K562 (cell line): ENCODE data around the gene TAC3. TPM values are rescaled to one million over a fixed set of nuclear protein-coding genes. Genes with fewer than 3 reads are reported as not detected.

Source experiments
- ATAC-seq: fragments of 200-7000 bp; cut with Tn5 transposase; 3 replicates; pipeline ENCODE4 v1.9.1; 2020; ENCODE audit warnings: moderate library complexity
- BruUV-seq: library from RNA; stranded (reverse); fragments of 400-500 nt; replicated peaks from 2 replicates; lab custom pipeline; 2021; lab: Mats Ljungman, UMichigan
- CTCF ChIA-PET: fragments of 300-600 bp; formaldehyde crosslinking; extraction: SDS; loops from one replicate; lab custom pipeline; 2021; ENCODE audit warnings: low intra/inter-chr PET ratio; lab: Yijun Ruan, JAX
- POLR2A ChIA-PET: fragments of 300-600, 350-650 bp; sonication (Branson Sonifier 250); formaldehyde crosslinking; extraction: SDS; loops from one replicate; lab custom pipeline; 2021; ENCODE audit warnings: antibody characterized with exemption, inconsistent platforms; lab: Yijun Ruan, JAX
- DNase-seq, 4 experiments: peaks; one replicate each; pipeline versions ENCODE4 v3.0.0 to v3.0.0-alpha.2; 2011 to 2018; ENCODE audit warnings: low spot score in 3 of 4, mixed read lengths in 3 of 4; ENCODE audit errors: extremely low read depth in 1 of 4
- FAIRE-seq: peaks from 2 replicates; lab custom pipeline; 2011; peaks lifted over from hg19 to GRCh38; lab: Jason Lieb, UNC
- H2AFZ ChIP-seq: 2 replicates; pipeline ENCODE4 v1.6.0; 2011; ENCODE audit warnings: low read depth, low read length, control low read depth, inconsistent platforms
- H3K27ac ChIP-seq: fragments of 200-600 bp; 3 replicates; pipeline ENCODE4 v1.8.0; 2011; ENCODE audit warnings: low read depth, mild to moderate bottlenecking, control low read depth, inconsistent platforms, low read length, moderate library complexity, mixed read lengths; ENCODE audit errors: extremely low read depth
- H3K27me3 ChIP-seq, 2 experiments: fragments of 300-600 bp in 1 of 2; 2 replicates in 1 of 2; 3 replicates in 1 of 2; pipeline versions ENCODE4 v1.6.0 to v1.8.0; 2011; ENCODE audit warnings: inconsistent platforms in 2 of 2, low read length in 2 of 2, mild to moderate bottlenecking in 1 of 2, mixed read lengths in 1 of 2, moderate library complexity in 1 of 2; ENCODE audit not compliant: control insufficient read depth in 2 of 2, insufficient read depth in 2 of 2
- H3K36me3 ChIP-seq: fragments of 300-600 bp; 3 replicates; pipeline ENCODE4 v1.8.0; 2011; ENCODE audit warnings: mild to moderate bottlenecking, low read length, inconsistent platforms; ENCODE audit not compliant: control insufficient read depth, insufficient read depth
- H3K4me1 ChIP-seq, 2 experiments: fragments of 200-600 bp in 1 of 2; replicated peaks in 1 of 2; 2 replicates in 1 of 2; 3 replicates in 1 of 2; pipeline versions ENCODE4 v1.5.1 to v1.8.0; 2011; ENCODE audit warnings: inconsistent platforms in 2 of 2, low read length in 2 of 2, mild to moderate bottlenecking in 1 of 2, mixed read lengths in 1 of 2, moderate library complexity in 1 of 2; ENCODE audit not compliant: control insufficient read depth in 2 of 2, insufficient read depth in 2 of 2
- H3K4me2 ChIP-seq: 2 replicates; pipeline ENCODE4 v1.6.1; 2011; ENCODE audit warnings: low read length, control low read depth, inconsistent platforms, mixed read lengths; ENCODE audit not compliant: insufficient read depth
- H3K4me3 ChIP-seq: fragments of 200-600 bp; sonication (generic), shearing (Covaris generic); 2 replicates; pipeline ENCODE4 v1.5.1; 2016; ENCODE audit warnings: control low read depth, inconsistent platforms
- H3K79me2 ChIP-seq: fragments of 200-600 bp; 3 replicates; pipeline ENCODE4 v1.8.0; 2011; ENCODE audit warnings: low read length, inconsistent platforms; ENCODE audit not compliant: control insufficient read depth, insufficient read depth
- H3K9ac ChIP-seq, 2 experiments: 2 replicates each; pipeline versions ENCODE4 v1.6.0 to v1.6.1; 2011; ENCODE audit warnings: low read depth in 2 of 2, low read length in 2 of 2, control low read depth in 1 of 2, inconsistent platforms in 1 of 2, mild to moderate bottlenecking in 1 of 2, mixed read lengths in 1 of 2; ENCODE audit not compliant: insufficient read depth in 1 of 2
- H3K9me1 ChIP-seq: one replicate; pipeline ENCODE4 v1.6.0; 2011; ENCODE audit warnings: inconsistent platforms, mild to moderate bottlenecking, low read length, moderate library complexity; ENCODE audit not compliant: control insufficient read depth, insufficient read depth
- H3K9me3 ChIP-seq: replicated peaks from 2 replicates; pipeline ENCODE4 v1.5.1; 2011; ENCODE audit warnings: low read depth, low read length, inconsistent platforms; ENCODE audit not compliant: control insufficient read depth, insufficient read depth
- H4K20me1 ChIP-seq: replicated peaks from 2 replicates; pipeline ENCODE4 v1.6.1; 2011; ENCODE audit warnings: low read length, inconsistent platforms, mixed read lengths; ENCODE audit not compliant: control insufficient read depth, insufficient read depth
- ARID2 ChIP-seq: fragments of 450-650 bp; IDR thresholded peaks from 2 replicates; pipeline ENCODE4 v1.6.1; 2017; ENCODE audit warnings: antibody characterized with exemption, mild to moderate bottlenecking
- FOSL1 ChIP-seq: fragments of 200-800 bp; sonication (Bioruptor generic); conservative IDR thresholded peaks from 2 replicates; pipeline ENCODE4 v1.6.1; 2016; ENCODE audit warnings: missing genetic modification characterization, missing compliant biosample characterization
- JUND ChIP-seq, 2 experiments: IDR thresholded peaks; 2 replicates in 1 of 2; 3 replicates in 1 of 2; pipeline ENCODE4 v1.6.1; 2011; ENCODE audit warnings: borderline replicate concordance in 2 of 2, low read depth in 2 of 2, low read length in 2 of 2, improper control_type of control experiment in 1 of 2, missing biosample characterization in 1 of 2, missing genetic modification characterization in 1 of 2, missing genetic modification reagents in 1 of 2
- NCOR1 ChIP-seq: fragments of 450-650 bp; IDR thresholded peaks from 2 replicates; pipeline ENCODE4 v1.6.1; 2016; ENCODE audit warnings: mild to moderate bottlenecking, moderate library complexity
- SPI1 ChIP-seq: IDR thresholded peaks from 2 replicates; pipeline ENCODE4 v1.6.1; 2011; ENCODE audit warnings: low read depth, low read length, control low read depth, borderline replicate concordance
- in situ Hi-C: fragments of 300-500 bp; cut with MboI; formaldehyde crosslinking; loops from 4 replicates; pipeline ENCODE4 v1.15.0; 2018; ENCODE audit warnings: inconsistent platforms, mixed read lengths
- intact Hi-C: fragments of 100-400 bp; cut with micrococcal nuclease; formaldehyde crosslinking; loops from 2 replicates; pipeline ENCODE4 v1.14.2; 2022
- polyA plus RNA-seq, 8 experiments: library from polyadenylated mRNA; depleted of rRNA in 4 of 8; stranded (reverse) in 5 of 8; unstranded in 3 of 8; fragments of >200 nt; fragmentation: Nextera tagmentation in 2 of 8; fragmentation: Illumina TruSeq in 1 of 8; extraction: Ambion mirVana in 2 of 8; extraction: Trizol in 1 of 8; gene quantifications; 2 replicates each; pipeline versions ENCODE4 v1.2.1 to v1.2.3, GENCODE V29; 2011 to 2014; ENCODE audit warnings: inconsistent platforms in 1 of 8, missing spikeins in 1 of 8
- total RNA-seq, 7 experiments: library from RNA; depleted of rRNA in 6 of 7; stranded (reverse); fragments of >200 nt in 6 of 7; fragmentation: Illumina TruSeq in 2 of 7; extraction: Trizol in 2 of 7; gene quantifications; 2 replicates each; pipeline versions ENCODE4 v1.2.1 to v1.2.3, GENCODE V29; 2011 to 2021; ENCODE audit warnings: low replicate concordance in 1 of 7
- TF ChIP-seq, protein P1 (sequence below), 2 experiments: fragments of 450-650 bp; IDR thresholded peaks; 2 replicates each; pipeline ENCODE4 v1.6.1; 2016; ENCODE audit warnings: mild to moderate bottlenecking in 2 of 2, borderline replicate concordance in 1 of 2, low read depth in 1 of 2, moderate library complexity in 1 of 2
- TF ChIP-seq, protein P2 (sequence below): fragments of 450-650 bp; IDR thresholded peaks from 2 replicates; pipeline ENCODE4 v1.7.1; 2018; ENCODE audit warnings: mild to moderate bottlenecking, low read depth; ENCODE audit not compliant: partially characterized antibody

Gene TAC3
- total and polyA plus RNA-seq, 9 of the 15 experiments (the other 6 are each of a cell fraction or from before 2014, with no cell fraction given) = 0.29 to 2.8 (median 1.4) TPM

DNA sequence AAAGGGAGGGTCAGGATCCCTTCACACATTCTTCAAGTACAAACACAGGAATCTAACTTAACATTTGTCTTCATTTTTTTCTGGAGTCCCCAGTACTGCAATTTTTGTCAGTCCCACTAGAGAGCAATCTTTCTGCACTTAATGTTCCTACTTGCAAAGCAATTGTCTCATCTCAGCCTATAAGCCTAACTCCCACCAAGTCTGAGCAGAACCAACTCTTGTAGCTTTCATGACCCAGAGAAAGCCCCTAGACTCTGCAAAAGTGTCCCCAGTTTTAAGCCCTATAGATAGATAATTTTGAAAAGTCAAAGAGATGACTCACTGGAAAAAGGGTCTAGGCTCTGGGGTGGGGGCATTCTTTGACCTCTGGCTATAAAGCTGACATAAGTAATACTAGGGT, 8.2 kb downstream of the TAC3 start:
- in situ Hi-C loops (loop anchor here (5.0 kb wide), 1 partner anchor 104 kb away; the partner anchor contains the start of gene STAT6), intact Hi-C loops (loop anchor here (1.0 to 10.0 kb wide), 4 partner anchors 53 to 373 kb away; partner anchors contain the start of gene BAZ2A)
- CTCF ChIA-PET = interaction anchor here (0.5 to 5.1 kb wide), 10 partner anchors 50 to 517 kb away, joined by 3 to 63 read pairs (median 4); partner anchors contain the start of gene STAT6
- Histone ChIP-seq H2AFZ (peak overlapping the region; percentile 84), H3K4me2 (peak overlapping the region; percentile 26; the same call in 1 of the 2 replicates), H3K27me3 (peaks cover 0 to 8% of the 10 kb centered on the region in 2 experiments; a peak in 2 of 5 replicates), H3K4me1 (peaks cover 10 to 33% of the 10 kb centered on the region in 2 experiments; a peak in 4 of 5 replicates), H3K27ac (peak overlapping the region; percentile 42; the same call in 2 of the 3 replicates), H3K9me3 (no peaks in the 10 kb centered on the region), H3K9ac (no peak overlapping the region), H3K4me3 (no peak overlapping the region), H3K36me3 (peaks cover 18% of the 10 kb centered on the region; the same call in 2 of the 3 replicates), H3K9me1 (peaks cover 2% of the 10 kb centered on the region), H4K20me1 (no peaks in the 10 kb centered on the region), H3K79me2 (peaks cover 27% of the 10 kb centered on the region)
- ATAC-seq (peak; percentile 65), FAIRE-seq (peak; percentile 88), DNase-seq (peak in 2 of 4 experiments; percentile 62 to 79)
- BruUV-seq = no TSS peak
- POLR2A ChIA-PET = interaction anchor here (0.7 to 1.6 kb wide), 6 partner anchors 18 to 170 kb away, joined by 3 to 9 read pairs (median 4); partner anchors contain the start of genes LRP1 and STAT6
- TF ChIP-seq, protein P1, sequence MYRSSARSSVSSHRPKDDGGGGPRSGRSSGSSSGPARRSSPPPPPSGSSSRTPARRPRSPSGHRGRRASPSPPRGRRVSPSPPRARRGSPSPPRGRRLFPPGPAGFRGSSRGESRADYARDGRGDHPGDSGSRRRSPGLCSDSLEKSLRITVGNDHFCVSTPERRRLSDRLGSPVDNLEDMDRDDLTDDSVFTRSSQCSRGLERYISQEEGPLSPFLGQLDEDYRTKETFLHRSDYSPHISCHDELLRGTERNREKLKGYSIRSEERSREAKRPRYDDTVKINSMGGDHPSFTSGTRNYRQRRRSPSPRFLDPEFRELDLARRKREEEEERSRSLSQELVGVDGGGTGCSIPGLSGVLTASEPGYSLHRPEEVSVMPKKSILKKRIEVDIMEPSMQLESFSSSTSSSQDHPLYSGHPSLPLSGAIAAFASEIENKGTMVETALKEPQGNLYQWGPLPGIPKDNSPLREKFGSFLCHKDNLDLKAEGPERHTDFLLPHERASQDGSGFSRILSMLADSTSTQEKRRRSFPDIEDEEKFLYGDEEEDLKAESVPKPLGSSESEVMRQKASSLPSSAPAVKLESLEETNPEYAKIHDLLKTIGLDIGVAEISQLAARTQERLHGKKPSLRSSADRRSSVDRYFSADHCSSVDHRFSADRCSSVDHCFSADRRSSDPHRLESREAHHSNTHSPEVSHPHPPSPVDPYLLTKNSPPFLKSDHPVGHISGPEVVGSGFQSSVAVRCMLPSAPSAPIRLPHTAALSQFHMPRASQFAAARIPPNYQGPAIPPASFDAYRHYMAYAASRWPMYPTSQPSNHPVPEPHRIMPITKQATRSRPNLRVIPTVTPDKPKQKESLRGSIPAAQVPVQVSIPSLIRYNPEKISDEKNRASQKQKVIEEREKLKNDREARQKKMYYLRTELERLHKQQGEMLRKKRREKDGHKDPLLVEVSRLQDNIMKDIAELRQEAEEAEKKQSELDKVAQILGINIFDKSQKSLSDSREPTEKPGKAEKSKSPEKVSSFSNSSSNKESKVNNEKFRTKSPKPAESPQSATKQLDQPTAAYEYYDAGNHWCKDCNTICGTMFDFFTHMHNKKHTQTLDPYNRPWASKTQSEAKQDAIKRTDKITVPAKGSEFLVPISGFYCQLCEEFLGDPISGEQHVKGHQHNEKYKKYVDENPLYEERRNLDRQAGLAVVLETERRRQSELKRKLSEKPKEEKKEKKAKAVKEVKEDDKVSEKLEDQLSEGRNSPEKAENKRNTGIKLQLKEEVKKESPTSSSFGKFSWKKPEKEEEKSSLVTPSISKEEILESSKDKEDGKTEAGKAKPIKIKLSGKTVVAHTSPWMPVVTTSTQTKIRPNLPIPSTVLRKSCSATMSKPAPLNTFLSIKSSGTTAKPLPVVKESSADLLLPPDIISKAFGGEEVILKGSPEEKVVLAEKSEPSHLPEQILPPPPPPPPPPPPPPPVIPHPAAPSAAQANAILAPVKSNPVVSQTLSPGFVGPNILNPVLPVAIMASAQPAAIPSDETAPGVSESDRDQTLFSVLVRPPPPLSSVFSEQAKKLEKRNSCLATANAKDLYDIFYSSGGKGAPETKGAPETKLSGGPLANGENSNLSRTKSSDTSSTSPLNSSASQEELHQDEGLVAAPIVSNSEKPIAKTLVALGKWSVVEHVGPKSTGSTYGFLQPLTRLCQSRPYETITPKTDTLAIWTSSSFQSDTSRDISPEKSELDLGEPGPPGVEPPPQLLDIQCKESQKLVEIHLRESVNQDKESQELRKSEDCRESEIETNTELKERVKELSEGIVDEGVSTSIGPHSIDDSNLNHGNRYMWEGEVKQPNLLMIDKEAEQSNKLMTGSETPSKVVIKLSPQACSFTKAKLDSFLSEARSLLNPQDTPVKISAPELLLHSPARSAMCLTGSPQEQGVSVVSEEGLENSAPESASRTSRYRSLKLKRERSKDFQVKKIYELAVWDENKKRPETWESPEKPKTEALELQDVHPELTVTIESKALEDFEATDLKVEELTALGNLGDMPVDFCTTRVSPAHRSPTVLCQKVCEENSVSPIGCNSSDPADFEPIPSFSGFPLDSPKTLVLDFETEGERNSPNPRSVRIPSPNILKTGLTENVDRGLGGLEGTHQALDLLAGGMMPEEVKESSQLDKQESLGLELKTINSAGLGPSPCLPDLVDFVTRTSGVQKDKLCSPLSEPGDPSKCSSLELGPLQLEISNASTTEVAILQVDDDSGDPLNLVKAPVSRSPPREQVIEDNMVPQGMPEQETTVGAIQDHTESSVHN (IDR thresholded peaks at IDR 0.05; ENCODE audit: borderline replicate concordance in 1 of 2, low read depth in 1 of 2) = no peak
- TF ChIP-seq ARID2 = 0 out of 2 replicates have a peak, but pooled peaks have one; percentile 12
- no peak for TF ChIP-seq NCOR1
- TF ChIP-seq SPI1 = no peak
- TF ChIP-seq, protein P2, sequence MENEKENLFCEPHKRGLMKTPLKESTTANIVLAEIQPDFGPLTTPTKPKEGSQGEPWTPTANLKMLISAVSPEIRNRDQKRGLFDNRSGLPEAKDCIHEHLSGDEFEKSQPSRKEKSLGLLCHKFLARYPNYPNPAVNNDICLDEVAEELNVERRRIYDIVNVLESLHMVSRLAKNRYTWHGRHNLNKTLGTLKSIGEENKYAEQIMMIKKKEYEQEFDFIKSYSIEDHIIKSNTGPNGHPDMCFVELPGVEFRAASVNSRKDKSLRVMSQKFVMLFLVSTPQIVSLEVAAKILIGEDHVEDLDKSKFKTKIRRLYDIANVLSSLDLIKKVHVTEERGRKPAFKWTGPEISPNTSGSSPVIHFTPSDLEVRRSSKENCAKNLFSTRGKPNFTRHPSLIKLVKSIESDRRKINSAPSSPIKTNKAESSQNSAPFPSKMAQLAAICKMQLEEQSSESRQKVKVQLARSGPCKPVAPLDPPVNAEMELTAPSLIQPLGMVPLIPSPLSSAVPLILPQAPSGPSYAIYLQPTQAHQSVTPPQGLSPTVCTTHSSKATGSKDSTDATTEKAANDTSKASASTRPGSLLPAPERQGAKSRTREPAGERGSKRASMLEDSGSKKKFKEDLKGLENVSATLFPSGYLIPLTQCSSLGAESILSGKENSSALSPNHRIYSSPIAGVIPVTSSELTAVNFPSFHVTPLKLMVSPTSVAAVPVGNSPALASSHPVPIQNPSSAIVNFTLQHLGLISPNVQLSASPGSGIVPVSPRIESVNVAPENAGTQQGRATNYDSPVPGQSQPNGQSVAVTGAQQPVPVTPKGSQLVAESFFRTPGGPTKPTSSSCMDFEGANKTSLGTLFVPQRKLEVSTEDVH = no peak
- TF ChIP-seq JUND (IDR thresholded peaks at IDR 0.05; ENCODE audit: borderline replicate concordance, low read depth, low read length) = peak; percentile 41; the same call in 1 of the 2 replicates
- no peak; the same call in 2 of the 3 replicates for TF ChIP-seq JUND (tag; IDR thresholded peaks at IDR 0.05; ENCODE audit: borderline replicate concordance, low read depth, low read length)
- no peak for TF ChIP-seq FOSL1 (tag)
